GM12872 (cell line): ENCODE measurements around the gene SLC38A11.

Experiments used
- CTCF ChIP-seq: IDR thresholded peaks from 3 replicates; pipeline ENCODE4 v1.5.1; 2011; ENCODE audit warnings: low read depth, mild to moderate bottlenecking, low read length, moderate library complexity; ENCODE audit not compliant: insufficient read depth

The SLC38A11 gene

GRCh38 chr2:164898475-164898874 lies 56.9 kb downstream of the SLC38A11 start:
- no peak for TF ChIP-seq CTCF

- TF ChIP-seq CTCF, result no peak
Measured at GRCh38 chr2:164897469-164898260, 57.7 kb downstream of the SLC38A11 start.

GRCh38 chr2:164896634-164897355 lies 58.5 kb downstream of the SLC38A11 start:
- no peak for TF ChIP-seq CTCF

- no peak for TF ChIP-seq CTCF
Measured at GRCh38 chr2:164896226-164896625, 59.1 kb downstream of the SLC38A11 start.

- TF ChIP-seq CTCF, result no peak
Measured at GRCh38 chr2:164891460-164891859, 63.9 kb downstream of the SLC38A11 start.

GRCh38 chr2:164890544-164890943 lies 64.8 kb downstream of the SLC38A11 start:
- no peak for TF ChIP-seq CTCF

GRCh38 chr2:164888592-164888991 lies 66.7 kb downstream of the SLC38A11 start:
- TF ChIP-seq CTCF, result no peak
